OCI-LY1 (cell line): Measurements from ENCODE around the gene B3GAT2.

Source experiments
- EZH2 ChIP-seq: fragments of 200-600 bp; sonication (generic), shearing (Covaris generic); IDR thresholded peaks from 2 replicates; pipeline ENCODE4 v1.8.0; 2017; ENCODE audit warnings: borderline replicate concordance, mixed run types, mild to moderate bottlenecking, antibody characterized with exemption, low read length, moderate library complexity, mixed read lengths
- TF ChIP-seq, protein P1 (sequence below): fragments of 200-600 bp; sonication (generic), shearing (Covaris generic); IDR thresholded peaks from 2 replicates; pipeline ENCODE4 v1.5.1; 2017; ENCODE audit warnings: mild to moderate bottlenecking, antibody characterized with exemption, low read length, moderate library complexity, mixed read lengths

DNA sequence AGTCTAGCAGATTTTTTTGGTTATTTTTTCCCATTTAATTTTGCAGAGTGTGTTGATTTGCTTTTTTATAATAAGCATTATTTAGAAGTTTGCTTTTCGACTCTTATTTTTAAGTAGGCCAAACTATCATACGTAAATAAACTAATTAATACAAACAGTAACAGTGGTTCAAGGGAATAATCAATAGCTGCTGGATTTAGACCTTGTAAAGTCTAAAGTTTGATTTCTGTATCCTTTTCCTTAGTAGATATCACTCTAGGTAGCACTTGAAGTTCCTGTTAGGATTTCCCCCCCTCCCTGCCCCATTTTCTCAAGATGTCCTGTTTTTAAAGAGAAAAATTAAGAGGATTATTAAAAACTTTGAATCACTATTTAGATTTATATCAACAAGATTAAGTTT, 136.1 kb downstream of the B3GAT2 start:
- TF ChIP-seq, protein P1, sequence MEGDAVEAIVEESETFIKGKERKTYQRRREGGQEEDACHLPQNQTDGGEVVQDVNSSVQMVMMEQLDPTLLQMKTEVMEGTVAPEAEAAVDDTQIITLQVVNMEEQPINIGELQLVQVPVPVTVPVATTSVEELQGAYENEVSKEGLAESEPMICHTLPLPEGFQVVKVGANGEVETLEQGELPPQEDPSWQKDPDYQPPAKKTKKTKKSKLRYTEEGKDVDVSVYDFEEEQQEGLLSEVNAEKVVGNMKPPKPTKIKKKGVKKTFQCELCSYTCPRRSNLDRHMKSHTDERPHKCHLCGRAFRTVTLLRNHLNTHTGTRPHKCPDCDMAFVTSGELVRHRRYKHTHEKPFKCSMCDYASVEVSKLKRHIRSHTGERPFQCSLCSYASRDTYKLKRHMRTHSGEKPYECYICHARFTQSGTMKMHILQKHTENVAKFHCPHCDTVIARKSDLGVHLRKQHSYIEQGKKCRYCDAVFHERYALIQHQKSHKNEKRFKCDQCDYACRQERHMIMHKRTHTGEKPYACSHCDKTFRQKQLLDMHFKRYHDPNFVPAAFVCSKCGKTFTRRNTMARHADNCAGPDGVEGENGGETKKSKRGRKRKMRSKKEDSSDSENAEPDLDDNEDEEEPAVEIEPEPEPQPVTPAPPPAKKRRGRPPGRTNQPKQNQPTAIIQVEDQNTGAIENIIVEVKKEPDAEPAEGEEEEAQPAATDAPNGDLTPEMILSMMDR: no peak
- no peak for TF ChIP-seq EZH2
